ENCODE results near the gene RERG. TPM values are rescaled to one million over a fixed set of nuclear protein-coding genes. Genes with fewer than 3 reads are reported as not detected.

RERG gene
- total and polyA plus RNA-seq, 2 experiments from 2014 or later: 1.1 to 1.5 TPM

DNA sequence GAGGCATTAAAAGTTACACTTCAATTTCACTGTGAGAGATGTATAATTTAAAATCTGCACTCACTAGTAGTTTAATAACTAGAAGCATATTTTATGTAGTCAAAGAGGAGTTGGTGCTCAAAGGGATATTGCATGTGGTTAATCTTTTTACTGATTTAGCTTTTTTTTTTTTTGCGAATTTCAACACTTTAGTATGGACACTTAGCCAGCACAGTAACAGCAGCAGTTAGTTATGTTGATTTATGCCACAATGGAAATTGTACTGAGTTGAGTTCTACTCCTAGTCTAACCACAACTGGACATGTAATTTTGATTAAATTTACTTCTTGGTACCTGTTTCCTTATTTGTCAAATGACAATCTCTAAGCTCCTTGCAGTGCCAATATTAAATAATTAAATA lies 104.2 kb downstream of the RERG start (continued):
- TF ChIP-seq JUNB (IDR thresholded peaks at IDR 0.05; ENCODE audit: unreplicated experiment) (no peak), ZNF331 (CRISPR knock-in tag; IDR thresholded peaks at IDR 0.05; ENCODE audit: low read depth) (no peak), STAT1 (IDR thresholded peaks at IDR 0.05; ENCODE audit: unreplicated experiment) (no peak), POLR2AphosphoS5 (IDR thresholded peaks at IDR 0.05; ENCODE audit: low read depth) (no peak)

GRCh38 chr12:15116086-15116485 lies 105.1 kb downstream of the RERG start:
- H3K36me3 Mint-ChIP-seq (ENCODE audit: low read depth): no peaks in the 10 kb centered on the region
- no peaks in the 10 kb centered on the region for H4K20me1 ChIP-seq (replicated peaks; ENCODE audit: insufficient read depth)
- H3K4me1 Mint-ChIP-seq: no peaks in the 10 kb centered on the region
- no peak overlapping the region for H3K27ac ChIP-seq (ENCODE audit: low read depth)
- H3K79me2 ChIP-seq (replicated peaks; ENCODE audit: insufficient read depth): no peaks in the 10 kb centered on the region
- H3K9me2 ChIP-seq (ENCODE audit: insufficient read depth): no peaks in the 10 kb centered on the region
- no peak overlapping the region for H3K27ac Mint-ChIP-seq
- no peak overlapping the region for H2AFZ ChIP-seq
- TF ChIP-seq POLR2AphosphoS5 (IDR thresholded peaks at IDR 0.05; ENCODE audit: low read depth) (no peak), EZH2 (IDR thresholded peaks at IDR 0.05; ENCODE audit: low read depth, unreplicated experiment) (no peak), EZH2phosphoT487 (IDR thresholded peaks at IDR 0.05; ENCODE audit: unreplicated experiment) (no peak), JUNB (IDR thresholded peaks at IDR 0.05; ENCODE audit: unreplicated experiment) (no peak), ZNF462 (CRISPR knock-in tag; IDR thresholded peaks at IDR 0.05) (no peak), CREB1 (CRISPR knock-in tag; IDR thresholded peaks at IDR 0.05; ENCODE audit: low read depth) (no peak), NANOG (IDR thresholded peaks at IDR 0.05; ENCODE audit: borderline replicate concordance) (no peak), ZNF331 (CRISPR knock-in tag; IDR thresholded peaks at IDR 0.05; ENCODE audit: low read depth) (no peak), ZNF114 (CRISPR knock-in tag; IDR thresholded peaks at IDR 0.05) (no peak), STAT1 (IDR thresholded peaks at IDR 0.05; ENCODE audit: unreplicated experiment) (no peak), ETS1 (IDR thresholded peaks at IDR 0.05) (no peak)
- TF ChIP-seq, protein P1, sequence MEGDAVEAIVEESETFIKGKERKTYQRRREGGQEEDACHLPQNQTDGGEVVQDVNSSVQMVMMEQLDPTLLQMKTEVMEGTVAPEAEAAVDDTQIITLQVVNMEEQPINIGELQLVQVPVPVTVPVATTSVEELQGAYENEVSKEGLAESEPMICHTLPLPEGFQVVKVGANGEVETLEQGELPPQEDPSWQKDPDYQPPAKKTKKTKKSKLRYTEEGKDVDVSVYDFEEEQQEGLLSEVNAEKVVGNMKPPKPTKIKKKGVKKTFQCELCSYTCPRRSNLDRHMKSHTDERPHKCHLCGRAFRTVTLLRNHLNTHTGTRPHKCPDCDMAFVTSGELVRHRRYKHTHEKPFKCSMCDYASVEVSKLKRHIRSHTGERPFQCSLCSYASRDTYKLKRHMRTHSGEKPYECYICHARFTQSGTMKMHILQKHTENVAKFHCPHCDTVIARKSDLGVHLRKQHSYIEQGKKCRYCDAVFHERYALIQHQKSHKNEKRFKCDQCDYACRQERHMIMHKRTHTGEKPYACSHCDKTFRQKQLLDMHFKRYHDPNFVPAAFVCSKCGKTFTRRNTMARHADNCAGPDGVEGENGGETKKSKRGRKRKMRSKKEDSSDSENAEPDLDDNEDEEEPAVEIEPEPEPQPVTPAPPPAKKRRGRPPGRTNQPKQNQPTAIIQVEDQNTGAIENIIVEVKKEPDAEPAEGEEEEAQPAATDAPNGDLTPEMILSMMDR (conservative IDR thresholded peaks at IDR 0.05; ENCODE audit: low read depth in 2 of 2): no peak
- TF ChIP-seq, protein P2, sequence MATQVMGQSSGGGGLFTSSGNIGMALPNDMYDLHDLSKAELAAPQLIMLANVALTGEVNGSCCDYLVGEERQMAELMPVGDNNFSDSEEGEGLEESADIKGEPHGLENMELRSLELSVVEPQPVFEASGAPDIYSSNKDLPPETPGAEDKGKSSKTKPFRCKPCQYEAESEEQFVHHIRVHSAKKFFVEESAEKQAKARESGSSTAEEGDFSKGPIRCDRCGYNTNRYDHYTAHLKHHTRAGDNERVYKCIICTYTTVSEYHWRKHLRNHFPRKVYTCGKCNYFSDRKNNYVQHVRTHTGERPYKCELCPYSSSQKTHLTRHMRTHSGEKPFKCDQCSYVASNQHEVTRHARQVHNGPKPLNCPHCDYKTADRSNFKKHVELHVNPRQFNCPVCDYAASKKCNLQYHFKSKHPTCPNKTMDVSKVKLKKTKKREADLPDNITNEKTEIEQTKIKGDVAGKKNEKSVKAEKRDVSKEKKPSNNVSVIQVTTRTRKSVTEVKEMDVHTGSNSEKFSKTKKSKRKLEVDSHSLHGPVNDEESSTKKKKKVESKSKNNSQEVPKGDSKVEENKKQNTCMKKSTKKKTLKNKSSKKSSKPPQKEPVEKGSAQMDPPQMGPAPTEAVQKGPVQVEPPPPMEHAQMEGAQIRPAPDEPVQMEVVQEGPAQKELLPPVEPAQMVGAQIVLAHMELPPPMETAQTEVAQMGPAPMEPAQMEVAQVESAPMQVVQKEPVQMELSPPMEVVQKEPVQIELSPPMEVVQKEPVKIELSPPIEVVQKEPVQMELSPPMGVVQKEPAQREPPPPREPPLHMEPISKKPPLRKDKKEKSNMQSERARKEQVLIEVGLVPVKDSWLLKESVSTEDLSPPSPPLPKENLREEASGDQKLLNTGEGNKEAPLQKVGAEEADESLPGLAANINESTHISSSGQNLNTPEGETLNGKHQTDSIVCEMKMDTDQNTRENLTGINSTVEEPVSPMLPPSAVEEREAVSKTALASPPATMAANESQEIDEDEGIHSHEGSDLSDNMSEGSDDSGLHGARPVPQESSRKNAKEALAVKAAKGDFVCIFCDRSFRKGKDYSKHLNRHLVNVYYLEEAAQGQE (IDR thresholded peaks at IDR 0.05; ENCODE audit: unreplicated experiment): no peak
- H3K27me3 Mint-ChIP-seq (ENCODE audit: insufficient read depth, low read depth, poor library complexity): no peaks in the 10 kb centered on the region
- no peak for ATAC-seq
- H3K27me3 ChIP-seq (ENCODE audit: insufficient read depth): no peaks in the 10 kb centered on the region
- H3K4me2 ChIP-seq: no peak overlapping the region
- H3K4me3 ChIP-seq: no peak overlapping the region
- no peaks in the 10 kb centered on the region for H3F3A ChIP-seq (replicated peaks; ENCODE audit: low read depth)
- no peaks in the 10 kb centered on the region for H3K9me3 Mint-ChIP-seq
- no peaks in the 10 kb centered on the region for H3K36me3 ChIP-seq (ENCODE audit: insufficient read depth)
- no peak overlapping the region for H3K4me3 Mint-ChIP-seq
- DNase-seq (ENCODE audit: low spot score): no peak
- H3K4me1 ChIP-seq (ENCODE audit: insufficient read depth): no peaks in the 10 kb centered on the region
